Colonic mucosa (tissue), 4 donors: ENCODE results near the gene PAX2. TPM values are rescaled to one million over a fixed set of nuclear protein-coding genes. Genes with fewer than 3 reads are reported as not detected.

Source experiments
- DNase-seq: peaks from one replicate; pipeline ENCODE4 v3.0.0-alpha.2; 2020
- H3K27ac ChIP-seq: fragments of 200-600 bp; one replicate; pipeline ENCODE4 v1.8.0; 2021
- H3K27me3 ChIP-seq: fragments of 200-600 bp; one replicate; pipeline ENCODE4 v1.8.0; 2021
- H3K36me3 ChIP-seq: fragments of 200-600 bp; one replicate; pipeline ENCODE4 v1.8.0; 2021
- H3K4me1 ChIP-seq: fragments of 200-600 bp; one replicate; pipeline ENCODE4 v1.8.0; 2021; ENCODE audit warnings: mild to moderate bottlenecking
- H3K4me3 ChIP-seq: fragments of 200-600 bp; one replicate; pipeline ENCODE4 v1.8.0; 2021
- H3K9ac ChIP-seq, 2 donors: one replicate each; pipeline ENCODE4 v1.7.0; 2013; ENCODE audit warnings: control low read depth in 2 of 2, low read depth in 2 of 2, low read length in 2 of 2
- H3K9me3 ChIP-seq: fragments of 200-600 bp; one replicate; pipeline ENCODE4 v1.8.0; 2021
- intact Hi-C: fragments of 100-400 bp; cut with DNase I; formaldehyde crosslinking; loops from one replicate; pipeline ENCODE4 v1.14.1; 2022
- total RNA-seq, 2 donors: library from RNA; stranded (reverse); fragmentation: NEBNext Ultra II Directional in 1 of 2; extraction: Animal tissue kit (Norgen Biotek cat#: 25700) in 1 of 2; gene quantifications; one replicate each; pipeline ENCODE4 v1.2.1, GENCODE V29; 2021
- TF ChIP-seq, protein P1 (sequence below): fragments of 200-600 bp; IDR thresholded peaks from one replicate; pipeline ENCODE4 v1.8.0; 2022; ENCODE audit warnings: antibody characterized with exemption, mild to moderate bottlenecking
- donor health status: healthy.
- donor health status: DM: no; HTN: no; CAD: no.
- donor health status: DM: no; HTN: no; CAD: no.

The PAX2 gene
- total RNA-seq, 2 donors from 2014 or later: 0.15 TPM; not detected in 1

DNA sequence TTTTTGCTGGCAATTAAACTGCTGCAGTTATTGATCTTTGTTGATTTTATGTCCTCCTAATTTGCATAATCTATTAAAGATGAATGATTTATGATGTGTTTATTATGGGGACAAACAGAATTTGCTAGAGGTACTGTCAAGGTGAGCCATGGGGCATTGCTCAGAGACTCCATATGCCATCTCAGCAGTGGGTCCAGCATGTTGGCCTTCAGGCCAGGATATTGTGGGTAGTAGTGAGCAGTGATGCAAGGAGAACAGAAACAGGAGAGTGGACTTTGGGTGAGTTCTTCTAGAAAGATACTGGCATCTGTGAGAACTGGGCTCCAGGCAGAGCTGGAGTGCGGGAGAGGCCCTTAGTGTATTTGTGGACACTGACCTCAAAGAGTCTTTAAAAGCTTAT is 65.9 kb downstream of the PAX2 start:
- Histone ChIP-seq H3K9me3 (no peaks in the 10 kb centered on the region), H3K9ac (no peak overlapping the region), H3K27me3 (no peaks in the 10 kb centered on the region), H3K27ac (no peak overlapping the region), H3K4me3 (no peak overlapping the region), H3K36me3 (no peaks in the 10 kb centered on the region), H3K4me1 (no peaks in the 10 kb centered on the region)
- intact Hi-C loops: no loop called here
- TF ChIP-seq, protein P1, sequence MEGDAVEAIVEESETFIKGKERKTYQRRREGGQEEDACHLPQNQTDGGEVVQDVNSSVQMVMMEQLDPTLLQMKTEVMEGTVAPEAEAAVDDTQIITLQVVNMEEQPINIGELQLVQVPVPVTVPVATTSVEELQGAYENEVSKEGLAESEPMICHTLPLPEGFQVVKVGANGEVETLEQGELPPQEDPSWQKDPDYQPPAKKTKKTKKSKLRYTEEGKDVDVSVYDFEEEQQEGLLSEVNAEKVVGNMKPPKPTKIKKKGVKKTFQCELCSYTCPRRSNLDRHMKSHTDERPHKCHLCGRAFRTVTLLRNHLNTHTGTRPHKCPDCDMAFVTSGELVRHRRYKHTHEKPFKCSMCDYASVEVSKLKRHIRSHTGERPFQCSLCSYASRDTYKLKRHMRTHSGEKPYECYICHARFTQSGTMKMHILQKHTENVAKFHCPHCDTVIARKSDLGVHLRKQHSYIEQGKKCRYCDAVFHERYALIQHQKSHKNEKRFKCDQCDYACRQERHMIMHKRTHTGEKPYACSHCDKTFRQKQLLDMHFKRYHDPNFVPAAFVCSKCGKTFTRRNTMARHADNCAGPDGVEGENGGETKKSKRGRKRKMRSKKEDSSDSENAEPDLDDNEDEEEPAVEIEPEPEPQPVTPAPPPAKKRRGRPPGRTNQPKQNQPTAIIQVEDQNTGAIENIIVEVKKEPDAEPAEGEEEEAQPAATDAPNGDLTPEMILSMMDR: no peak
- DNase-seq: no peak

DNA sequence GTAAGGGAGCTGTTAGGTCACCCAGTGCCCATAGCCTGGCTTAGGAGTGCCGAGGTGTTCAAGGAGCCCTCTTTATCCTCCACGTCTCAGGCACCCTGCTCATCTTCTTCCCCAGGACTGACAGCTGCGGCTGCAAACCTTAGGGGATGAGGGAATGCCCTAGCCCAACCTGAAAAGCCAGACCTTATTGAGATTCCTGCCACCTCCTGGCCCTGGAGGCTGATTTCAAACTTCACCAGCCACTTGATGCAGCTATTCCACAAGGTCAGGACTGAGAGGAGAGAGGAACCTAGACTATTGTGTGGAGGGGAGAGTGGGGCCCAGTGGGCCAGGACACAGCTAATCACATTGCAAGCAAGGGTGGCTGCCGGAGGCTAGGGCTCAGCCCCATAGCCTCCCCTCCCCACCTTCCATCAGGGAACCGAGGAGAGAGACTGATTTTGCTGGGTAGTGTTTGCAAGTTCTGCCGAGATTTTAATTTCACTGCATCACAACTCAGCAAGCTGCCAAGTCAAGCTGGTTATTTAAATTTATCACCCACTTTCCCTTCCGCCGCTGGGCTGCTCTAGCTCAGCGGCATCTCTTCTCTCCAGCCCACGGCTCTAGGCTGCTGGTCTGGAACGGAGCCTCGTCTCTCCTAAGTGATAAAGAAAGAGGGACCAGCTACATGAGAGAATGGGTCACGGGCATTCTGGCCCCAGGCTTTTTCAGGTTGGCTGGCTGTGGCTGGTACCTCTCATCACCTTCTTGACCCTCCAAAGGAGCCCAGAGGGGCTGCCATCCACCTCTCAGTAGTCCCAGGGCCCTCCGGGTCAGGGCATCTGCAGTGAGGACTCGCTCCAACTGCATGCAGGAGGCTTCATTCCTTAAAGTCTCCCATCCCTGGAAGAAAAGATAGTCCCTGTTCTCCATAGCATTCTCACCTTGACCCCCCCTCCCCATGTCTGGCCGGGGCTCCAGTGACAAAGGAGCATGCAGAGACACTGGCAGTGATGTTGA is 66.7 kb downstream of the PAX2 start:
- no peak overlapping the region for H3K9ac ChIP-seq

DNA sequence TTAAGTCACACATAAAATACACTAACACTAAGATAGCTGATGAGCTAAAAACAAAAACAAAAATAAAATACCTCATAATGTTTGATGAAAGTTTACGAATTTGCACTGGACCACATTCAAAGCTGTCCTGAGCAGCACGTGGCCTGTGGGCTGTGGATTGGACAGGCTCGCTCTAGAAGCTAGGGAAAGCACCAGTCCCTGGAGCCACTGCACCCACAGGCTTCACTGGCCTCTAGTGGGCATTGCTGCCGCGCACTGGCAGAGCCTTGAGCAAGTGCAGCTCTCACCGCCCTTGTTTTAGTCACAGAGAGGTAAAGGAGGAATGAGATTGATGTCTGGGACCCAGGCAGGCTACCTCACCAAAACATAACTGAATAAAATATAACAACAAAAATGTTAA is 67.6 kb downstream of the PAX2 start:
- no peaks in the 10 kb centered on the region for H3K36me3 ChIP-seq
- H3K9ac ChIP-seq: no peak overlapping the region
- DNase-seq: no peak
- H3K4me3 ChIP-seq: no peak overlapping the region
- no peaks in the 10 kb centered on the region for H3K4me1 ChIP-seq
- H3K27me3 ChIP-seq: peaks cover 6% of the 10 kb centered on the region
- TF ChIP-seq, protein P1: no peak
- no peaks in the 10 kb centered on the region for H3K9me3 ChIP-seq
- H3K27ac ChIP-seq: no peak overlapping the region
- intact Hi-C loops: no loop called here

More for the DNA sequence above, 66.7 kb downstream of the PAX2 start:
- Histone ChIP-seq H3K4me1 (no peaks in the 10 kb centered on the region), H3K27ac (no peak overlapping the region), H3K9me3 (no peaks in the 10 kb centered on the region), H3K27me3 (no peaks in the 10 kb centered on the region), H3K36me3 (no peaks in the 10 kb centered on the region), H3K4me3 (no peak overlapping the region)
- no peak for DNase-seq
- intact Hi-C loops: no loop called here
- TF ChIP-seq, protein P1: no peak

DNA sequence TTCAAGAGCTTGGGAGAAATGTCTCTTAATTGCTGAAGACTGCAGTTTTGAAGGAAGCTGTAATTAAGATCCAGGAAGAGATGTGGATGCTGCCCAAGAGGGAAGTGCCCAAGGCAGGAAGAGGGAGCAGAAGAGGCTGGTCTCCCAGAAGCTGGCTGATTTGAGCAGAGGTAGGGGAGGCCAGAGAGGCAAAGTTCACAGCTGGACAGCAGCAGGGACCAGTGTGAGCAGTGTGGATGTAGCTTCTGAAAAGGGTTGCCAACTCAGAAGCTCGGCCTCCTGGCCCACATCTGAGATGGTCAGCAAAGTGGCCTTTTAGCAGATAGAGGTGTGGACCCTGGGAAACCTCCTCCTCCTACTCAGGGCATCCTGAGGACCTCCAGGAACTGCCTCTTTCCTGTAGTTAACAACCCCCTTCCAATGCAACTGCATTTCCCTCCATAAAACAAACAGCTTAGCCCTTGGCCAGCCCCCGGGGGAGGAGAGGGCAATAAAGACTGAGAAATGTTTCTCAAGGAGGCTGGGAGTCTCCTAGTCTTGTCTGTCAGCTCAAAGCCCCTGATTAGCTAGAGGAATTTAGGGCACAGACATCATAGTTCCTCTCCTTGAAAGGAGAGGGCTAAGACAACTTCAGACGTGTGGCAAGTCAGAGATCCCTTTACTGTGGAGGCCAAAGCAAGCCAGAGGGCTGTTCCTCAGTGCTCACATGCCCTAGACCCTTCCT is 69.5 kb downstream of the PAX2 start:
- no peaks in the 10 kb centered on the region for H3K9me3 ChIP-seq
- H3K9ac ChIP-seq: no peak overlapping the region
- no peak overlapping the region for H3K4me3 ChIP-seq
- H3K27ac ChIP-seq: no peak overlapping the region
- DNase-seq: no peak
- H3K27me3 ChIP-seq: peaks cover 6% of the 10 kb centered on the region
- H3K36me3 ChIP-seq: no peaks in the 10 kb centered on the region
- intact Hi-C loops: no loop called here
- no peaks in the 10 kb centered on the region for H3K4me1 ChIP-seq
- TF ChIP-seq, protein P1: no peak

DNA sequence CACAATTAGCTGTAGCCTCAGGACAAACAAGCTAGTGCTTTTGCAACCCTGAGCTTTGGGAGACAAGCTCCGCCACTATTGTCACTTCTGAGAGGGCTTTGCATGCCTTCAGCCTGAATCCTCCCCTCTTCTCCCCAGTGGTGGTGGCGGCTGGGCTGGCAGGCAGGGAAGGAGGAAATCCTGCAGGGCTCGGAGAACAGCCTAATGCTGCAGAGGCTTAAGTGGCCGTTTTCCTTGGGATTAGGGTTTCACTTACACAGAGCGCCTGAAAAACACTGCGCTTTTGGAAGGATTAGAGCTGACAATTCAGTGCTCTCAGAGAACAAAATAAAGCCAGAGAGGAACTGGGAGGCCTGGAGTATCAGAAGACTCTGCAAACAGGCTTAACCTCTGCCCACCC is 71.3 kb downstream of the PAX2 start:
- Histone ChIP-seq H3K4me1 (no peaks in the 10 kb centered on the region), H3K27me3 (peaks cover 6% of the 10 kb centered on the region), H3K9ac (no peak overlapping the region), H3K9me3 (no peaks in the 10 kb centered on the region), H3K4me3 (no peak overlapping the region), H3K36me3 (no peaks in the 10 kb centered on the region), H3K27ac (no peak overlapping the region)
- intact Hi-C loops: no loop called here
- TF ChIP-seq, protein P1: no peak
- no peak for DNase-seq
